GM18517 (cell line): Measurements from ENCODE around the gene UPK1B.
"Not testable (repeated sequence)": the region's sequence is repeated elsewhere in the genome, so short reads cannot be mapped to it uniquely, and the experiment has no call there.

ENCODE experiments used
- ATAC-seq: cut with Tn5 transposase; IDR thresholded peaks from one replicate; pipeline ENCODE4 v1.9.1; 2021; ENCODE audit warnings: mild to moderate bottlenecking, moderate library complexity; ENCODE audit not compliant: unreplicated experiment

UPK1B gene

GRCh38 chr3:119173325-119173724 lies at the start of gene UPK1B:
Gene UPK1B, plus strand, starts transcription at chr3:119173598. Its CDS starts 13,144 bp downstream, at chr3:119186742.
- ATAC-seq = no peak

- no peak for ATAC-seq
Measured at GRCh38 chr3:119125342-119125741, 48.1 kb upstream of the UPK1B start.

- ATAC-seq = no peak
Measured at GRCh38 chr3:119125742-119126504, 47.5 kb upstream of the UPK1B start.

GRCh38 chr3:119130291-119130690 lies 43.1 kb upstream of the UPK1B start:
- not testable (repeated sequence) for ATAC-seq

- not testable (repeated sequence) for ATAC-seq
Measured at GRCh38 chr3:119132291-119132690, 41.1 kb upstream of the UPK1B start.

- not testable (repeated sequence) for ATAC-seq
Measured at GRCh38 chr3:119139360-119139759, 34.0 kb upstream of the UPK1B start.

GRCh38 chr3:119140466-119140865 lies 32.9 kb upstream of the UPK1B start:
- ATAC-seq = no peak

GRCh38 chr3:119145128-119145499 lies 28.3 kb upstream of the UPK1B start:
- ATAC-seq = no peak

- ATAC-seq = no peak
Measured at GRCh38 chr3:119145500-119146167, 27.8 kb upstream of the UPK1B start, which contains the start of gene TEX55. Gene TEX55, plus strand, starts transcription at chr3:119146165. Its CDS starts 25 bp downstream, at chr3:119146190.

- ATAC-seq = no peak
Measured at GRCh38 chr3:119146578-119147375, 26.6 kb upstream of the UPK1B start.

GRCh38 chr3:119147494-119147893 lies 25.9 kb upstream of the UPK1B start:
- ATAC-seq = no peak

- ATAC-seq = no peak
Measured at GRCh38 chr3:119148493-119149180, 24.8 kb upstream of the UPK1B start.

GRCh38 chr3:119149484-119149883 lies 23.9 kb upstream of the UPK1B start:
- ATAC-seq = no peak

GRCh38 chr3:119156868-119157267 lies 16.5 kb upstream of the UPK1B start:
- no peak for ATAC-seq

GRCh38 chr3:119157971-119158370 lies 15.4 kb upstream of the UPK1B start:
- no peak for ATAC-seq

GRCh38 chr3:119160361-119160760 lies 13.0 kb upstream of the UPK1B start:
- ATAC-seq = no peak

GRCh38 chr3:119160815-119161214 lies 12.6 kb upstream of the UPK1B start:
- ATAC-seq = no peak

- no peak for ATAC-seq
Measured at GRCh38 chr3:119161240-119161639, 12.2 kb upstream of the UPK1B start.

GRCh38 chr3:119164745-119165144 lies 8.7 kb upstream of the UPK1B start:
- not testable (repeated sequence) for ATAC-seq

GRCh38 chr3:119170821-119171220 lies 2.6 kb upstream of the UPK1B start:
- no peak for ATAC-seq
